ENCODE results near the gene FGF5. TPM values are rescaled to one million over a fixed set of nuclear protein-coding genes. Genes with fewer than 3 reads are reported as not detected.
"Not testable (repeated sequence)": the region's sequence is repeated elsewhere in the genome, so short reads cannot be mapped to it uniquely, and the experiment has no call there.

Gene FGF5
- total RNA-seq, 3 donors from 2014 or later (not counting 1 experiment from before 2014, with no cell fraction given) = 0.09 TPM; not detected in 1

DNA sequence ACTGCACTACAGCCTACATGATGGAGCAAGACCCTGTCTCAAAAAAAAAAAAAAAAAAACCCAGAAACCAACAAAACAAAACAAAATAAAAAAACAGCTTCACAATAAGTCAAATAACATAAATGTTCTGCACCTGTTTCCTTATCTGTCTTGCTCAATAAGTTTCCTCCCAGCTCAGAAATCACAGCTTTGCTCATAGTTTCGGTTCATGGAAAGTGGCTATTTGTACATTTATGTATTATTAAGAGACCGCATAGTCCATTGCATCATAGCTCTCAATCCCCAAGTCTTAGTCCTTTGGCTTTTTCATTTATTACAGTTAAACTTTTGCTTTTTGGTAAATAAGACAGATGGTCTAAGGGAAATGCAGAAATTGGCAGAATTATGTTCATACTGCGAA is 44.7 kb downstream of the FGF5 start:
- Mint-ChIP-seq H3K4me3 (no peak overlapping the region), H3K9me3 (no peaks in the 10 kb centered on the region), H3K4me1 (no peaks in the 10 kb centered on the region), H3K27me3 (ENCODE audit: low read depth in 2 of 2) (peaks cover 7 to 24% of the 10 kb centered on the region in 2 donors), H3K27ac (no peak overlapping the region), H3K36me3 (no peaks in the 10 kb centered on the region)
- intact Hi-C loops (cut with micrococcal nuclease) = no loop called here
- ATAC-seq = no peak
- 100% methylated on average over 1 of the region's 3 CpGs for WGBS (ENCODE audit: insufficient coverage)
- Histone ChIP-seq H3K36me3 (ENCODE audit: control insufficient read depth, insufficient read depth, low read length) (no peaks in the 10 kb centered on the region), H3K27ac (ENCODE audit: low read length) (no peak overlapping the region), H3K4me3 (ENCODE audit: low read length) (no peak overlapping the region), H3K27me3 (ENCODE audit: control insufficient read depth, insufficient read depth, low read length) (no peaks in the 10 kb centered on the region), H3K4me1 (ENCODE audit: control insufficient read depth, insufficient read depth, low read length) (no peaks in the 10 kb centered on the region), H3K9me3 (ENCODE audit: control insufficient read depth, insufficient read depth, low read length) (no peaks in the 10 kb centered on the region)
- DNase-seq = no peak
- TF ChIP-seq, protein P1, sequence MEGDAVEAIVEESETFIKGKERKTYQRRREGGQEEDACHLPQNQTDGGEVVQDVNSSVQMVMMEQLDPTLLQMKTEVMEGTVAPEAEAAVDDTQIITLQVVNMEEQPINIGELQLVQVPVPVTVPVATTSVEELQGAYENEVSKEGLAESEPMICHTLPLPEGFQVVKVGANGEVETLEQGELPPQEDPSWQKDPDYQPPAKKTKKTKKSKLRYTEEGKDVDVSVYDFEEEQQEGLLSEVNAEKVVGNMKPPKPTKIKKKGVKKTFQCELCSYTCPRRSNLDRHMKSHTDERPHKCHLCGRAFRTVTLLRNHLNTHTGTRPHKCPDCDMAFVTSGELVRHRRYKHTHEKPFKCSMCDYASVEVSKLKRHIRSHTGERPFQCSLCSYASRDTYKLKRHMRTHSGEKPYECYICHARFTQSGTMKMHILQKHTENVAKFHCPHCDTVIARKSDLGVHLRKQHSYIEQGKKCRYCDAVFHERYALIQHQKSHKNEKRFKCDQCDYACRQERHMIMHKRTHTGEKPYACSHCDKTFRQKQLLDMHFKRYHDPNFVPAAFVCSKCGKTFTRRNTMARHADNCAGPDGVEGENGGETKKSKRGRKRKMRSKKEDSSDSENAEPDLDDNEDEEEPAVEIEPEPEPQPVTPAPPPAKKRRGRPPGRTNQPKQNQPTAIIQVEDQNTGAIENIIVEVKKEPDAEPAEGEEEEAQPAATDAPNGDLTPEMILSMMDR (IDR thresholded peaks at IDR 0.05) = no peak

DNA sequence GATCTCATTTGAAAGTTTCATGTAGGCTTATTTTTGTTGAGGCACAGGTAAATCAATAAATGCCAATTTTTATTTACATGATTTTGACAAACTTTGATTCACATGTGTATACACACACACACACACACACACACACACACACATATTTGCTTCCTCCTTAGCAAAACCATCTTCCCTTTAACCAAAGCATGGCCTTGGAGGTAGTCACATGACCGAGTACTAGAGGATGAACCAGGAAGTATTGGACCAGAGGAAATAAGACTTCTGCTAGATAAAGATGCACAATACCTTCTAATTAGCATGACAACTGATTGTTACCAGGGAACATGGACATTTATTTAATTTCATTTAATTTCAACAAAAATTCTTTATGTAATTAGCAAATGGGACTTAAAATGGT is 45.7 kb downstream of the FGF5 start:
- Mint-ChIP-seq H3K4me1 (no peaks in the 10 kb centered on the region), H3K36me3 (no peaks in the 10 kb centered on the region), H3K9me3 (no peaks in the 10 kb centered on the region), H3K4me3 (no peak overlapping the region), H3K27ac (no peak overlapping the region), H3K27me3 (ENCODE audit: low read depth in 2 of 2) (peaks cover 3 to 14% of the 10 kb centered on the region in 2 donors)
- Histone ChIP-seq H3K27ac (ENCODE audit: low read length) (no peak overlapping the region), H3K4me1 (ENCODE audit: control insufficient read depth, insufficient read depth, low read length) (no peaks in the 10 kb centered on the region), H3K4me3 (ENCODE audit: low read length) (no peak overlapping the region), H3K27me3 (ENCODE audit: control insufficient read depth, insufficient read depth, low read length) (no peaks in the 10 kb centered on the region), H3K9me3 (ENCODE audit: control insufficient read depth, insufficient read depth, low read length) (no peaks in the 10 kb centered on the region), H3K36me3 (ENCODE audit: control insufficient read depth, insufficient read depth, low read length) (no peaks in the 10 kb centered on the region)
- intact Hi-C loops (cut with micrococcal nuclease) = no loop called here
- ATAC-seq = no peak
- TF ChIP-seq, protein P1 (IDR thresholded peaks at IDR 0.05) = no peak
- WGBS (ENCODE audit: insufficient coverage) = 100% methylated on average over 1 of the region's 1 CpG
- no peak for DNase-seq

DNA sequence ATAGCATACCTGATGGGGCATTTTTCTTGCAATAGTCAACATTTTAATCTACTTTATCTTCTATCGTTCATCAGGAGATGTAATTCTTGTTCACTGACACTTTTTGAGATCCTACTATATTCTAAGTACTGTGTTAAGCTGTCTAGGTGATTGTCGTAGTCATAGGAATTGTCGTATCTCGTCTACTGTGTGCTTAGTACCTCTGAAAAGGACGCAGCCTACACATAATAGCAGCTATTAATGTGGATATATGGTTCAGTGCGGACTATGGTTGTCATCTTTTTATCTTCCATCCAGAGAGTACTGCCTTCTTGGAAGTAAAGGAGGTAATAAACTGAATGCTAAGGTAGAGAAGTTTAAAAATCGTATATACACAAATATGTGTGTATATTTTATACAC is 47.2 kb downstream of the FGF5 start:
- Histone ChIP-seq H3K4me3 (ENCODE audit: low read length) (no peak overlapping the region), H3K27me3 (ENCODE audit: control insufficient read depth, insufficient read depth, low read length) (no peaks in the 10 kb centered on the region), H3K9me3 (ENCODE audit: control insufficient read depth, insufficient read depth, low read length) (no peaks in the 10 kb centered on the region), H3K4me1 (ENCODE audit: control insufficient read depth, insufficient read depth, low read length) (no peaks in the 10 kb centered on the region), H3K27ac (ENCODE audit: low read length) (no peak overlapping the region), H3K36me3 (ENCODE audit: control insufficient read depth, insufficient read depth, low read length) (no peaks in the 10 kb centered on the region)
- ATAC-seq (no peak), DNase-seq (no peak)
- H3K27ac Mint-ChIP-seq = no peak overlapping the region
- no peaks in the 10 kb centered on the region for H3K9me3 Mint-ChIP-seq
- H3K4me3 Mint-ChIP-seq = no peak overlapping the region
- intact Hi-C loops (cut with micrococcal nuclease) = no loop called here
- 58% methylated on average over 4 of the region's 7 CpGs for WGBS (ENCODE audit: insufficient coverage)
- TF ChIP-seq, protein P1 (IDR thresholded peaks at IDR 0.05) = no peak
- H3K27me3 Mint-ChIP-seq (ENCODE audit: low read depth in 2 of 2) = peaks cover under 1 to 3% of the 10 kb centered on the region in 2 donors
- H3K36me3 Mint-ChIP-seq = no peaks in the 10 kb centered on the region
- H3K4me1 Mint-ChIP-seq = no peaks in the 10 kb centered on the region

DNA sequence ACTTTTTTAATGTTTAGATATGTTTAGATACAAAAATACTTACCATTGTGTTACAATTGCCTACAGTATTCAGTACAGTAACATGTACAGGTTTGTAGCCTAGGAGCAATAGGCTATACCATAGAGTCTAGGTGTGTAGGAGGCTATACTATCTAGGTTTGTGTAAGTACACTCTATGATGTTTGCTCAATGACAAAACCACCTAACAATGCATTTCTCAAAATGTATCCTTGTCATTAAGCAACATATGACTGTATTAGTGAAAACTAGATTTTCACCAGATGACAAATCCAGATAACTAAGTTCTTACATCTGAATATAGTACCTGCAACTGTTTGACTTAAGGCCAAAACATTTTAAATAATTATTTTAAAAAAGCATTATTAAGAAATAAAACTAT is 49.4 kb downstream of the FGF5 start:
- H3K27me3 ChIP-seq (ENCODE audit: control insufficient read depth, insufficient read depth, low read length); H3K36me3 ChIP-seq (ENCODE audit: control insufficient read depth, insufficient read depth, low read length); intact Hi-C loops (cut with micrococcal nuclease); H3K36me3 Mint-ChIP-seq; H3K9me3 Mint-ChIP-seq; DNase-seq; ATAC-seq; H3K27ac Mint-ChIP-seq; H3K4me1 ChIP-seq (ENCODE audit: control insufficient read depth, insufficient read depth, low read length); H3K4me1 Mint-ChIP-seq; H3K4me3 ChIP-seq (ENCODE audit: low read length); H3K4me3 Mint-ChIP-seq; H3K9me3 ChIP-seq (ENCODE audit: control insufficient read depth, insufficient read depth, low read length); H3K27me3 Mint-ChIP-seq (ENCODE audit: low read depth in 2 of 2); H3K27ac ChIP-seq (ENCODE audit: low read length): not testable (repeated sequence)
